AG04450 (cell line): ENCODE results near the gene FOCAD. TPM values are rescaled to one million over a fixed set of nuclear protein-coding genes. Genes with fewer than 3 reads are reported as not detected.

Source experiments
- CTCF ChIA-PET: fragments of 300-600, 350-600 bp; formaldehyde crosslinking; extraction: SDS; loops from one replicate; lab custom pipeline; 2022; ENCODE audit warnings: antibody characterized with exemption, inconsistent platforms; lab: Charles Lee
- POLR2A ChIA-PET: fragments of 350-600 bp; formaldehyde crosslinking; extraction: SDS; loops from one replicate; lab custom pipeline; 2021; ENCODE audit warnings: antibody characterized with exemption, inconsistent platforms; lab: Yijun Ruan, JAX
- DNase-seq: peaks from one replicate; pipeline ENCODE4 v3.0.0-alpha.2; 2011; ENCODE audit warnings: low read depth, low spot score
- H3K27ac ChIP-seq: one replicate; pipeline ENCODE4 v1.5.1; 2012; ENCODE audit warnings: low read depth, low read length, control low read depth
- H3K27me3 ChIP-seq: one replicate; pipeline ENCODE4 v1.6.0; 2012; ENCODE audit warnings: low read length; ENCODE audit not compliant: control insufficient read depth, insufficient read depth
- H3K4me3 ChIP-seq: 2 replicates; pipeline ENCODE4 v1.5.1; 2011; ENCODE audit warnings: mild to moderate bottlenecking, low read depth, low read length, control low read depth
- H3K9me3 ChIP-seq: 2 replicates; pipeline ENCODE4 v1.5.1; 2012; ENCODE audit warnings: low read length; ENCODE audit not compliant: control insufficient read depth, insufficient read depth
- CTCF ChIP-seq: IDR thresholded peaks from 2 replicates; pipeline ENCODE4 v1.5.1; 2011; ENCODE audit warnings: low read depth, low read length, control low read depth, inconsistent platforms
- polyA plus RNA-seq: library from polyadenylated mRNA; depleted of rRNA; stranded (reverse); fragments of >200 nt; gene quantifications from 2 replicates; pipeline ENCODE4 v1.2.3, GENCODE V29; 2011

FOCAD gene
- polyA plus RNA-seq, 1 experiment = 49.7 TPM

GRCh38 chr9:20925256-20926045, 241.4 kb downstream of the FOCAD start:
- POLR2A ChIA-PET = no interaction called here
- Histone ChIP-seq H3K27ac (no peak overlapping the region), H3K9me3 (no peaks in the 10 kb centered on the region), H3K4me3 (no peak overlapping the region), H3K27me3 (no peaks in the 10 kb centered on the region)
- CTCF ChIA-PET = interaction anchor here (0.6 to 2.3 kb wide), 2 partner anchors 16 to 517 kb away, joined by 3 to 11 read pairs; no protein-coding TSS in a partner anchor
- TF ChIP-seq CTCF = no peak
- DNase-seq = no peak

- TF ChIP-seq CTCF = no peak
These were observed 245.2 kb downstream of the FOCAD start for GRCh38 chr9:20929276-20929675.

GRCh38 chr9:20930836-20931235, 246.8 kb downstream of the FOCAD start:
- Histone ChIP-seq H3K4me3 (no peak overlapping the region), H3K27ac (no peak overlapping the region), H3K27me3 (no peaks in the 10 kb centered on the region), H3K9me3 (no peaks in the 10 kb centered on the region)
- no peak for TF ChIP-seq CTCF
- ChIA-PET CTCF (interaction anchor here (1.8 to 5.9 kb wide), 2 partner anchors 10 to 306 kb away, joined by 9 to 42 read pairs; no protein-coding TSS in a partner anchor), POLR2A (no interaction called here)
- DNase-seq = no peak

More at GRCh38 chr9:20929276-20929675, 245.2 kb downstream of the FOCAD start:
- no peaks in the 10 kb centered on the region for H3K27me3 ChIP-seq
- no peak overlapping the region for H3K4me3 ChIP-seq
- POLR2A ChIA-PET = no interaction called here
- H3K27ac ChIP-seq = no peak overlapping the region
- DNase-seq = no peak
- no peaks in the 10 kb centered on the region for H3K9me3 ChIP-seq
- CTCF ChIA-PET = interaction anchor here (0.8 to 5.9 kb wide), 4 partner anchors 12 to 376 kb away, joined by 3 to 42 read pairs (median 3); no protein-coding TSS in a partner anchor

GRCh38 chr9:20940447-20941173, 256.6 kb downstream of the FOCAD start:
- H3K4me3 ChIP-seq = no peak overlapping the region
- no peak for TF ChIP-seq CTCF
- no peak for DNase-seq
- CTCF ChIA-PET = interaction anchor here (0.6 to 7.1 kb wide), 66 partner anchors 9 to 1475 kb away, joined by 3 to 154 read pairs (median 4); partner anchors contain the start of genes IFNB1 and MLLT3
- no peaks in the 10 kb centered on the region for H3K9me3 ChIP-seq
- POLR2A ChIA-PET = no interaction called here
- no peak overlapping the region for H3K27ac ChIP-seq
- no peaks in the 10 kb centered on the region for H3K27me3 ChIP-seq
